ENCODE measurements around the gene NUB1. TPM values are rescaled to one million over a fixed set of nuclear protein-coding genes. Genes with fewer than 3 reads are reported as not detected.

The NUB1 gene
- total RNA-seq, 1 experiment from 2014 or later: 48.5 TPM

- no peaks in the 10 kb centered on the region for H3K79me2 ChIP-seq (ENCODE audit: insufficient read depth, low read length)
- H4K5ac ChIP-seq (ENCODE audit: insufficient read length, low read depth, low read length): no peak overlapping the region
- no peaks in the 10 kb centered on the region; the same call in 1 of the 2 replicates for H3K27me3 ChIP-seq (ENCODE audit: insufficient read depth, low read length)
- no peaks in the 10 kb centered on the region; the same call in 1 of the 2 replicates for H3K27me3 Mint-ChIP-seq (ENCODE audit: low read depth)
- H3K4ac ChIP-seq (ENCODE audit: low read depth, low read length): no peak overlapping the region
- H3K23ac ChIP-seq (ENCODE audit: insufficient read length, low read depth, low read length): no peak overlapping the region
- H4K8ac ChIP-seq (replicated peaks; ENCODE audit: insufficient read length, low read depth, low read length): no peak overlapping the region
- peaks cover 8 to 10% (median 9%) of the 10 kb centered on the region in 3 experiments for H3K36me3 Mint-ChIP-seq (ENCODE audit: insufficient read depth in 1 of 3, low read depth in 3 of 3)
- no peak overlapping the region for H2BK15ac ChIP-seq (ENCODE audit: low read depth, low read length)
- DNase-seq: no peak
- H2BK5ac ChIP-seq (ENCODE audit: insufficient read length, low read length): no peak overlapping the region
- H2BK12ac ChIP-seq (ENCODE audit: insufficient read length, low read depth, low read length): no peak overlapping the region
- H3K9ac ChIP-seq (ENCODE audit: extremely low read depth, insufficient read length, low read length): no peak overlapping the region
- H3K4me1 ChIP-seq (ENCODE audit: insufficient read depth, low read length): no peaks in the 10 kb centered on the region; the same call in 1 of the 2 replicates
- H3K9me3 ChIP-seq (ENCODE audit: control insufficient read depth, low read depth, low read length): no peaks in the 10 kb centered on the region
- TF ChIP-seq, protein P1, sequence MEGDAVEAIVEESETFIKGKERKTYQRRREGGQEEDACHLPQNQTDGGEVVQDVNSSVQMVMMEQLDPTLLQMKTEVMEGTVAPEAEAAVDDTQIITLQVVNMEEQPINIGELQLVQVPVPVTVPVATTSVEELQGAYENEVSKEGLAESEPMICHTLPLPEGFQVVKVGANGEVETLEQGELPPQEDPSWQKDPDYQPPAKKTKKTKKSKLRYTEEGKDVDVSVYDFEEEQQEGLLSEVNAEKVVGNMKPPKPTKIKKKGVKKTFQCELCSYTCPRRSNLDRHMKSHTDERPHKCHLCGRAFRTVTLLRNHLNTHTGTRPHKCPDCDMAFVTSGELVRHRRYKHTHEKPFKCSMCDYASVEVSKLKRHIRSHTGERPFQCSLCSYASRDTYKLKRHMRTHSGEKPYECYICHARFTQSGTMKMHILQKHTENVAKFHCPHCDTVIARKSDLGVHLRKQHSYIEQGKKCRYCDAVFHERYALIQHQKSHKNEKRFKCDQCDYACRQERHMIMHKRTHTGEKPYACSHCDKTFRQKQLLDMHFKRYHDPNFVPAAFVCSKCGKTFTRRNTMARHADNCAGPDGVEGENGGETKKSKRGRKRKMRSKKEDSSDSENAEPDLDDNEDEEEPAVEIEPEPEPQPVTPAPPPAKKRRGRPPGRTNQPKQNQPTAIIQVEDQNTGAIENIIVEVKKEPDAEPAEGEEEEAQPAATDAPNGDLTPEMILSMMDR (conservative IDR thresholded peaks at IDR 0.05): no peak
- no peaks in the 10 kb centered on the region for H3K79me1 ChIP-seq (ENCODE audit: insufficient read depth, low read depth, low read length, poor library complexity, severe bottlenecking)
- H3K27ac Mint-ChIP-seq: no peak overlapping the region
- H3K23me2 ChIP-seq (ENCODE audit: insufficient read length, low read depth, low read length, poor library complexity, severe bottlenecking): no peaks in the 10 kb centered on the region
- no peak overlapping the region for H3K4me2 ChIP-seq (ENCODE audit: insufficient read depth, insufficient read length, low read length)
- no peaks in the 10 kb centered on the region for H3K9me3 Mint-ChIP-seq
- H4K91ac ChIP-seq (ENCODE audit: insufficient read length, low read depth, low read length): no peak overlapping the region
- H2AFZ ChIP-seq (ENCODE audit: low read length): no peak overlapping the region
- no peak overlapping the region for H3K56ac ChIP-seq (ENCODE audit: insufficient read length, low read depth, low read length)
- H3K4me1 Mint-ChIP-seq: peaks cover 16 to 32% of the 10 kb centered on the region in 2 experiments
- no peaks in the 10 kb centered on the region for H4K20me1 ChIP-seq (ENCODE audit: control insufficient read depth, insufficient read depth, insufficient read length)
- H3K4me3 Mint-ChIP-seq: no peak overlapping the region
- no peak overlapping the region for H3K18ac ChIP-seq (ENCODE audit: insufficient read length, low read depth, low read length)
- no CpG with 5 or more reads among the region's 14 CpGs for WGBS (ENCODE audit: extremely low coverage, insufficient read length, low lambda C conversion rate)
- no peak overlapping the region for H3K14ac ChIP-seq (ENCODE audit: insufficient read depth, low read length)
- no peak overlapping the region for H2BK20ac ChIP-seq (ENCODE audit: low read depth, low read length, poor library complexity, severe bottlenecking)
- no peak overlapping the region for H2BK120ac ChIP-seq (ENCODE audit: low read depth, low read length, poor library complexity, severe bottlenecking)
- H2AK5ac ChIP-seq (ENCODE audit: insufficient read length, low read length): no peak overlapping the region
- H3K27ac ChIP-seq (ENCODE audit: insufficient read length, low read depth, low read length): no peak overlapping the region
- no peak overlapping the region for H3T11ph ChIP-seq (ENCODE audit: low read length)
Measured at GRCh38 chr7:151400626-151401315, 59.2 kb downstream of the NUB1 start.
